H1 (cell line): ENCODE results near the gene NAXE. TPM values are rescaled to one million over a fixed set of nuclear protein-coding genes. Genes with fewer than 3 reads are reported as not detected.

Experiments
- CTCF ChIA-PET: fragments of 300-600 bp; sonication (Branson Sonifier 250); formaldehyde crosslinking; loops from one replicate; lab custom pipeline; 2021; ENCODE audit not compliant: partially characterized antibody; lab: Charles Lee
- POLR2A ChIA-PET: fragments of 300-600 bp; sonication (Branson Sonifier 250); formaldehyde crosslinking; loops from one replicate; lab custom pipeline; 2021; ENCODE audit warnings: inconsistent platforms; ENCODE audit not compliant: partially characterized antibody; lab: Charles Lee
- DNase-seq, 2 experiments: peaks; one replicate each; pipeline versions ENCODE4 v3.0.0 to v3.0.0-alpha.2; 2010 to 2022; ENCODE audit warnings: low spot score in 2 of 2, low read depth in 1 of 2, mixed read lengths in 1 of 2
- FAIRE-seq: peaks from 2 replicates; lab custom pipeline; 2011; peaks lifted over from hg19 to GRCh38; lab: Jason Lieb, UNC
- H2AFZ ChIP-seq: 2 replicates; pipeline ENCODE4 v1.8.1; 2012; ENCODE audit warnings: low read length, inconsistent platforms
- H2AK5ac ChIP-seq: 2 replicates; pipeline ENCODE4 v1.6.1; 2013; ENCODE audit warnings: low read depth, low read length
- H2BK120ac ChIP-seq: replicated peaks from 2 replicates; pipeline ENCODE3; 2013; ENCODE audit warnings: low read depth, low read length, inconsistent platforms
- H2BK12ac ChIP-seq: 2 replicates; pipeline ENCODE4 v1.6.1; 2013; ENCODE audit warnings: low read depth, low read length
- H2BK15ac ChIP-seq: 2 replicates; pipeline ENCODE4 v1.6.1; 2013; ENCODE audit warnings: low read length
- H2BK20ac ChIP-seq: 2 replicates; pipeline ENCODE4 v1.6.1; 2013; ENCODE audit warnings: low read length
- H2BK5ac ChIP-seq: 2 replicates; pipeline ENCODE4 v1.6.1; 2013; ENCODE audit warnings: low read depth, low read length
- H3K14ac ChIP-seq: 2 replicates; pipeline ENCODE4 v1.6.1; 2013; ENCODE audit warnings: inconsistent platforms; ENCODE audit not compliant: insufficient read length
- H3K18ac ChIP-seq: 2 replicates; pipeline ENCODE4 v1.6.1; 2013; ENCODE audit warnings: low read length; ENCODE audit errors: extremely low read depth
- H3K23ac ChIP-seq: 2 replicates; pipeline ENCODE4 v1.6.1; 2013; ENCODE audit warnings: inconsistent platforms; ENCODE audit not compliant: insufficient read length
- H3K23me2 ChIP-seq: 2 replicates; pipeline ENCODE4 v1.6.1; 2013; ENCODE audit warnings: low read depth, low read length
- H3K27ac ChIP-seq: 2 replicates; pipeline ENCODE4 v1.6.1; 2011; ENCODE audit warnings: low read depth, low read length, inconsistent platforms
- H3K27me3 ChIP-seq, 4 experiments: replicated peaks in 1 of 4; 1 replicate in 1 of 4; 2 replicates in 3 of 4; pipeline versions ENCODE4 v1.6.1 to v1.8.1; 2011 to 2013; ENCODE audit warnings: low read length in 3 of 4, mild to moderate bottlenecking in 3 of 4, inconsistent platforms in 2 of 4, mixed read lengths in 2 of 4, moderate library complexity in 1 of 4; ENCODE audit not compliant: control insufficient read depth in 3 of 4, insufficient read depth in 3 of 4; ENCODE audit errors: extremely low read depth in 1 of 4
- H3K36me3 ChIP-seq, 4 experiments: 2 replicates each; pipeline versions ENCODE4 v1.6.1 to v1.8.1; 2011 to 2013; ENCODE audit warnings: mild to moderate bottlenecking in 4 of 4, low read length in 3 of 4, moderate library complexity in 2 of 4, control low read depth in 1 of 4, inconsistent platforms in 1 of 4; ENCODE audit not compliant: insufficient read depth in 4 of 4, control insufficient read depth in 2 of 4
- H3K4ac ChIP-seq: replicated peaks from 2 replicates; pipeline ENCODE3; 2013; ENCODE audit warnings: low read length, low read depth, mixed read lengths, inconsistent platforms; ENCODE audit not compliant: insufficient read length
- H3K4me1 ChIP-seq, 4 experiments: replicated peaks in 1 of 4; 1 replicate in 1 of 4; 2 replicates in 3 of 4; pipeline versions ENCODE4 v1.6.1 to v1.8.1; 2011 to 2013; ENCODE audit warnings: low read length in 3 of 4, inconsistent platforms in 2 of 4, mixed read lengths in 1 of 4; ENCODE audit not compliant: insufficient read depth in 4 of 4, control insufficient read depth in 3 of 4
- H3K4me2 ChIP-seq, 2 experiments: 2 replicates each; pipeline versions ENCODE4 v1.6.1 to v1.8.1; 2011 to 2013; ENCODE audit warnings: low read depth in 2 of 2, low read length in 2 of 2, control low read depth in 1 of 2, inconsistent platforms in 1 of 2, mild to moderate bottlenecking in 1 of 2; ENCODE audit not compliant: insufficient read depth in 1 of 2
- H3K4me3 ChIP-seq, 4 experiments: fragments of 200-600, 300-600 bp in 1 of 4; sonication (generic), shearing (Covaris generic), sonication (Bioruptor Twin) in 1 of 4; 2 replicates each; pipeline versions ENCODE4 v1.5.1 to v1.8.1; 2011 to 2016; ENCODE audit warnings: low read length in 4 of 4, low read depth in 3 of 4, control low read depth in 2 of 4, inconsistent platforms in 2 of 4, mild to moderate bottlenecking in 2 of 4, mixed read lengths in 1 of 4, moderate library complexity in 1 of 4; ENCODE audit not compliant: insufficient read depth in 2 of 4; ENCODE audit errors: extremely low read depth in 1 of 4
- H3K56ac ChIP-seq: replicated peaks from 2 replicates; pipeline ENCODE3; 2013; ENCODE audit warnings: low read depth, mild to moderate bottlenecking, mixed read lengths, low read length, inconsistent platforms; ENCODE audit not compliant: insufficient read length
- H3K79me1 ChIP-seq: 2 replicates; pipeline ENCODE4 v1.6.1; 2013; ENCODE audit warnings: low read depth, low read length, control low read depth
- H3K79me2 ChIP-seq, 2 experiments: 2 replicates each; pipeline versions ENCODE4 v1.6.1 to v1.8.1; 2012 to 2013; ENCODE audit warnings: low read length in 2 of 2, mild to moderate bottlenecking in 2 of 2, inconsistent platforms in 1 of 2; ENCODE audit not compliant: insufficient read depth in 2 of 2, control insufficient read depth in 1 of 2
- H3K9ac ChIP-seq, 4 experiments: replicated peaks in 1 of 4; 1 replicate in 1 of 4; 2 replicates in 3 of 4; pipeline versions ENCODE4 v1.6.1 to v1.8.1; 2011 to 2013; ENCODE audit warnings: low read depth in 3 of 4, low read length in 3 of 4, control low read depth in 2 of 4, mild to moderate bottlenecking in 2 of 4, moderate library complexity in 2 of 4, inconsistent platforms in 1 of 4; ENCODE audit errors: extremely low read depth in 1 of 4
- H3K9me3 ChIP-seq, 2 experiments: 2 replicates each; pipeline versions ENCODE4 v1.6.1 to v1.8.1; 2012 to 2013; ENCODE audit warnings: mild to moderate bottlenecking in 2 of 2, moderate library complexity in 2 of 2, control low read depth in 1 of 2, inconsistent platforms in 1 of 2, low read depth in 1 of 2, low read length in 1 of 2, mixed read lengths in 1 of 2; ENCODE audit not compliant: insufficient read depth in 2 of 2
- H4K20me1 ChIP-seq, 2 experiments: replicated peaks in 1 of 2; 2 replicates each; pipeline versions ENCODE3 to v1.8.1; 2011 to 2013; ENCODE audit warnings: inconsistent platforms in 2 of 2, low read length in 2 of 2, mild to moderate bottlenecking in 1 of 2; ENCODE audit not compliant: insufficient read depth in 2 of 2, control insufficient read depth in 1 of 2
- H4K5ac ChIP-seq: 2 replicates; pipeline ENCODE4 v1.6.1; 2013; ENCODE audit warnings: low read length, low read depth, mixed read lengths, inconsistent platforms; ENCODE audit not compliant: insufficient read length
- H4K8ac ChIP-seq: 2 replicates; pipeline ENCODE4 v1.8.0; 2013; ENCODE audit warnings: mild to moderate bottlenecking, moderate library complexity, low read length, inconsistent platforms; ENCODE audit not compliant: insufficient read depth; ENCODE audit errors: extremely low read depth
- H4K91ac ChIP-seq: replicated peaks from 2 replicates; pipeline ENCODE3; 2013; ENCODE audit warnings: low read length, mixed read lengths, inconsistent platforms; ENCODE audit not compliant: insufficient read length
- EZH2 ChIP-seq: fragments of 200-600 bp; sonication (generic); IDR thresholded peaks from 2 replicates; pipeline ENCODE4 v1.7.1; 2012; ENCODE audit warnings: low read depth, mild to moderate bottlenecking, moderate library complexity, low read length, inconsistent platforms; ENCODE audit not compliant: severe bottlenecking
- POLR2A ChIP-seq, 2 experiments: IDR thresholded peaks; 1 replicate in 1 of 2; 2 replicates in 1 of 2; pipeline ENCODE4 v1.6.1; 2011; ENCODE audit warnings: low read depth in 2 of 2, low read length in 2 of 2, mild to moderate bottlenecking in 2 of 2; ENCODE audit errors: control extremely low read depth in 1 of 2
- POLR2AphosphoS5 ChIP-seq: IDR thresholded peaks from 2 replicates; pipeline ENCODE4 v1.6.1; 2011; ENCODE audit warnings: low read depth, low read length
- RXRA ChIP-seq: IDR thresholded peaks from 2 replicates; pipeline ENCODE4 v1.6.1; 2011; ENCODE audit warnings: low read depth, mild to moderate bottlenecking, low read length, moderate library complexity; ENCODE audit not compliant: insufficient read depth
- USF2 ChIP-seq: IDR thresholded peaks from 2 replicates; pipeline ENCODE4 v1.6.1; 2011; ENCODE audit warnings: low read length, improper control_type of control experiment
- WGBS, 2 experiments: shearing (Covaris generic) in 1 of 2; methylation state at CpG; one replicate each; pipeline versions ENCODE4 v1.1.6 to v1.1.7; 2013 to 2015; ENCODE audit warnings: low lambda C conversion rate in 2 of 2, mixed read lengths in 2 of 2, inconsistent platforms in 1 of 2, low coverage in 1 of 2, missing lambda C conversion rate in 1 of 2; ENCODE audit not compliant: insufficient replicate concordance in 2 of 2, insufficient coverage in 1 of 2, insufficient read length in 1 of 2; ENCODE audit errors: extremely low coverage in 1 of 2, missing lambda C conversion rate in 1 of 2; 5-methylcytosine and 5-hydroxymethylcytosine counted together
- polyA plus RNA-seq, 7 experiments: library from polyadenylated mRNA; depleted of rRNA in 3 of 7; stranded (reverse) in 5 of 7; unstranded in 2 of 7; fragments of >200 nt in 5 of 7; fragments of 200-250 nt in 2 of 7; gene quantifications; 1 replicate in 5 of 7; 2 replicates in 1 of 7; 4 replicates in 1 of 7; pipeline versions ENCODE4 v1.2.1 to v1.2.3, GENCODE V29; 2011 to 2013; ENCODE audit warnings: missing spikeins in 2 of 7, mixed read lengths in 2 of 7
- total RNA-seq: library from RNA; stranded (reverse); fragmentation: NEBNext Ultra II Directional; extraction: Animal tissue kit (Norgen Biotek cat#: 25700); gene quantifications from 2 replicates; pipeline ENCODE4 v1.2.1, GENCODE V29; 2021

The NAXE gene
- total and polyA plus RNA-seq, 2 of the 8 experiments (the other 6 are each of a cell fraction or from before 2014, with no cell fraction given): 73.1 to 74.3 TPM

GRCh38 chr1:156592910-156593660 lies 1.5 kb downstream of the NAXE start:
- H3K9me3 ChIP-seq: no peaks in the 10 kb centered on the region
- 0 out of 2 replicates have a peak, but pooled peaks cover 2% of the 10 kb centered on the region for H3K79me1 ChIP-seq
- no peak overlapping the region for H4K8ac ChIP-seq
- DNase-seq (no peak), FAIRE-seq (no peak)
- CTCF ChIA-PET: interaction anchor here (0.7 to 5.3 kb wide), 12 partner anchors 8 to 142 kb away, joined by 3 to 45 read pairs (median 4); partner anchors contain the start of genes GPATCH4, HAPLN2 and MEF2D
- H3K4ac ChIP-seq: no peak overlapping the region
- peak; percentile 14; the same call in 1 of the 2 replicates for TF ChIP-seq POLR2AphosphoS5
- TF ChIP-seq POLR2A (IDR thresholded peaks at IDR 0.05; ENCODE audit: control extremely low read depth in 1 of 2, low read depth in 2 of 2, low read length in 2 of 2): peak in 1 of 2 experiments; percentile 8; a peak in 1 of 3 replicates
- TF ChIP-seq USF2: no peak
- no peak for TF ChIP-seq RXRA
- no peak for TF ChIP-seq EZH2
- H3K23me2 ChIP-seq: peaks cover 10% of the 10 kb centered on the region
- no peak overlapping the region for H2BK120ac ChIP-seq
- peak overlapping the region; percentile 68 to 90; a peak in 3 of 4 replicates for H3K4me2 ChIP-seq
- no peak overlapping the region for H2BK5ac ChIP-seq
- POLR2A ChIA-PET: interaction anchor here (0.7 to 5.1 kb wide), 16 partner anchors 8 to 166 kb away, joined by 3 to 66 read pairs (median 4); partner anchors contain the start of genes CRABP2, GPATCH4, MEF2D and NES
- H3K36me3 ChIP-seq: peaks cover 16 to 49% (median 36%) of the 10 kb centered on the region in 4 experiments
- H2AK5ac ChIP-seq: no peak overlapping the region
- H2BK12ac ChIP-seq: no peak overlapping the region
- H3K56ac ChIP-seq: no peak overlapping the region
- no peak overlapping the region for H3K18ac ChIP-seq
- H2BK20ac ChIP-seq: no peak overlapping the region
- no peaks in the 10 kb centered on the region for H3K79me2 ChIP-seq
- peak overlapping the region in 1 of 4 experiments; percentile 76; a peak in 2 of 8 replicates for H3K4me3 ChIP-seq
- H4K20me1 ChIP-seq: peaks cover 0 to 5% of the 10 kb centered on the region in 2 experiments
- H3K14ac ChIP-seq: no peak overlapping the region
- H3K23ac ChIP-seq: no peak overlapping the region
- no peak overlapping the region for H2BK15ac ChIP-seq
- H3K27ac ChIP-seq: no peak overlapping the region
- H3K27me3 ChIP-seq: no peaks in the 10 kb centered on the region
- WGBS, 2 experiments: 93% methylated on average over 8 of the region's 8 CpGs; no CpG with 5 or more reads in 1 of the 2 experiments
- no peak overlapping the region for H4K5ac ChIP-seq
- H2AFZ ChIP-seq: no peak overlapping the region
- peaks cover 0 to 10% (median 2%) of the 10 kb centered on the region in 4 experiments; a peak in 4 of 7 replicates for H3K4me1 ChIP-seq
- H3K9ac ChIP-seq: no peak overlapping the region
- no peak overlapping the region for H4K91ac ChIP-seq
